Keratinocyte (primary cell): Measurements from ENCODE around the gene EXOC4. TPM values are rescaled to one million over a fixed set of nuclear protein-coding genes. Genes with fewer than 3 reads are reported as not detected.

ENCODE experiments used
- DNase-seq: peaks from one replicate; pipeline ENCODE4 v3.0.0-alpha.2; 2011; ENCODE audit warnings: low read depth, missing footprints, low spot score
- FAIRE-seq: peaks from 2 replicates; lab custom pipeline; 2011; peaks lifted over from hg19 to GRCh38; lab: Jason Lieb, UNC
- H2AFZ ChIP-seq: 2 replicates; pipeline ENCODE4 v1.6.0; 2012; ENCODE audit warnings: low read length, control low read depth, inconsistent platforms; ENCODE audit not compliant: control insufficient read depth
- H3K27ac ChIP-seq: 2 replicates; pipeline ENCODE4 v1.5.1; 2011; ENCODE audit warnings: low read length; ENCODE audit not compliant: control insufficient read depth, insufficient read depth
- H3K27me3 ChIP-seq: 3 replicates; pipeline ENCODE4 v1.6.0; 2011; ENCODE audit warnings: low read length; ENCODE audit not compliant: control insufficient read depth, insufficient read depth; ENCODE audit errors: extremely low read depth
- H3K36me3 ChIP-seq, 2 experiments: 2 replicates in 1 of 2; 3 replicates in 1 of 2; pipeline ENCODE4 v1.5.1; 2011; ENCODE audit warnings: low read length in 2 of 2, mild to moderate bottlenecking in 1 of 2; ENCODE audit not compliant: control insufficient read depth in 2 of 2, insufficient read depth in 2 of 2; ENCODE audit errors: extremely low read depth in 1 of 2
- H3K4me1 ChIP-seq: 3 replicates; pipeline ENCODE4 v1.5.1; 2011; ENCODE audit warnings: low read length; ENCODE audit not compliant: control insufficient read depth, insufficient read depth; ENCODE audit errors: extremely low read depth
- H3K4me2 ChIP-seq: 3 replicates; pipeline ENCODE4 v1.6.0; 2011; ENCODE audit warnings: low read depth, low read length; ENCODE audit not compliant: control insufficient read depth, insufficient read depth; ENCODE audit errors: extremely low read depth
- H3K4me3 ChIP-seq, 3 experiments: fragments of 200-600 bp in 1 of 3; sonication (generic) in 1 of 3; 2 replicates in 2 of 3; 3 replicates in 1 of 3; pipeline ENCODE4 v1.5.1; 2011 to 2016; ENCODE audit warnings: low read length in 3 of 3, mild to moderate bottlenecking in 3 of 3, control low read depth in 2 of 3, inconsistent platforms in 1 of 3, low read depth in 1 of 3, mixed read lengths in 1 of 3, mixed run types in 1 of 3, moderate library complexity in 1 of 3; ENCODE audit not compliant: control insufficient read depth in 2 of 3, insufficient read depth in 2 of 3; ENCODE audit errors: extremely low read depth in 1 of 3
- H3K79me2 ChIP-seq: 2 replicates; pipeline ENCODE4 v1.6.0; 2012; ENCODE audit warnings: low read length; ENCODE audit not compliant: control insufficient read depth, insufficient read depth
- H3K9ac ChIP-seq: 3 replicates; pipeline ENCODE4 v1.6.0; 2011; ENCODE audit warnings: low read length; ENCODE audit not compliant: control insufficient read depth, insufficient read depth; ENCODE audit errors: extremely low read depth
- H3K9me1 ChIP-seq: 3 replicates; pipeline ENCODE4 v1.6.0; 2011; ENCODE audit warnings: low read length; ENCODE audit not compliant: control insufficient read depth, insufficient read depth; ENCODE audit errors: extremely low read depth
- H3K9me3 ChIP-seq: 2 replicates; pipeline ENCODE4 v1.5.1; 2012; ENCODE audit warnings: low read depth, low read length; ENCODE audit not compliant: control insufficient read depth
- H4K20me1 ChIP-seq: 3 replicates; pipeline ENCODE4 v1.6.0; 2011; ENCODE audit warnings: low read length; ENCODE audit not compliant: control insufficient read depth, insufficient read depth; ENCODE audit errors: extremely low read depth
- EZH2 ChIP-seq: IDR thresholded peaks from one replicate; pipeline ENCODE4 v1.6.1; 2012; ENCODE audit warnings: inconsistent platforms, mild to moderate bottlenecking, low read length, moderate library complexity
- dilution Hi-C: fragments of 300-500 bp; cut with MboI; formaldehyde crosslinking; loops from one replicate; pipeline ENCODE4 v1.7.0; 2020; ENCODE audit warnings: low sequenced_read_pairs; ENCODE audit not compliant: extremely low pct_ligation_motif_present
- polyA plus RNA-seq, 5 experiments: library from polyadenylated mRNA; depleted of rRNA in 3 of 5; stranded (reverse) in 3 of 5; stranded (forward) in 1 of 5; unstranded in 1 of 5; fragments of >200 nt; gene quantifications; 1 replicate in 1 of 5; 2 replicates in 3 of 5; 3 replicates in 1 of 5; pipeline versions ENCODE4 v1.2.1 to v1.2.3, GENCODE V29; 2011 to 2012; ENCODE audit warnings: missing spikeins in 2 of 5, low read depth in 1 of 5, low replicate concordance in 1 of 5
- TF ChIP-seq, protein P1 (sequence below), 3 experiments: IDR thresholded peaks in 1 of 3; conservative IDR thresholded peaks in 1 of 3; optimal IDR thresholded peaks in 1 of 3; 2 replicates in 2 of 3; 3 replicates in 1 of 3; pipeline versions ENCODE3 to v1.5.1; 2011; ENCODE audit warnings: low read length in 3 of 3, mild to moderate bottlenecking in 3 of 3, moderate library complexity in 2 of 3, control low read depth in 1 of 3, inconsistent platforms in 1 of 3; ENCODE audit not compliant: insufficient read depth in 2 of 3; ENCODE audit errors: extremely low read depth in 1 of 3

Gene EXOC4
- polyA plus RNA-seq, 1 donor (not counting 4 experiments of a cell fraction or from before 2014, with no cell fraction given) = 52.6 TPM

DNA sequence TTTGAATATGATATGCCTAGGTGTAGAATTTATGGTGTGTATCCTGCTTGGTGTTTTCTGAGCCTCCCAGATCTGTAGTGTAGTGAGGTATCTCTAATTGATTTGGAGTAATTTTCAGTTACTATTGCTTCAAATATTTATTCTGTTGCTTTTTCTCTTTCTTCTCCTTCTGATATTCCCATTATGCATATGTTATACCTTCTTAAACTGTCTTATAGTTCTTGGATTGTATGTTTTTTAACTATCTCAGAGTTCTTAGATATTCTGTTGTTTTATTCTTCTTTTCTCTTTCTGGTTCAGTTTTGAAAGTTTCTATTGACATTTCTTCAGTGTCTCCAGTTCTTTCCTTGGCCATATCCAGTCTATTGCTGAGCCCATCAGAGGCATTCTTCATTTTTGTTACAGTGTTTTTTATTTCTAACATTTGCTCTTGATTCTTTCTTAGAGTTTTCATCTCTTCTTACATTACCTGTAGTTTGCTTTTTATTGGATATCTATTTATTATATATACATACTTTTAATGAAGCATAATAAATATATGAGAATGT lies 668.8 kb downstream of the EXOC4 start:
- dilution Hi-C loops = no loop called here
- H3K9me3 ChIP-seq = no peaks in the 10 kb centered on the region
- no peak for FAIRE-seq
- no peaks in the 10 kb centered on the region for H4K20me1 ChIP-seq
- H3K4me3 ChIP-seq = no peak overlapping the region
- no peaks in the 10 kb centered on the region for H3K27me3 ChIP-seq
- H3K36me3 ChIP-seq = no peaks in the 10 kb centered on the region
- DNase-seq = no peak
- no peaks in the 10 kb centered on the region for H3K79me2 ChIP-seq
- no peak for TF ChIP-seq EZH2
- TF ChIP-seq, protein P1, sequence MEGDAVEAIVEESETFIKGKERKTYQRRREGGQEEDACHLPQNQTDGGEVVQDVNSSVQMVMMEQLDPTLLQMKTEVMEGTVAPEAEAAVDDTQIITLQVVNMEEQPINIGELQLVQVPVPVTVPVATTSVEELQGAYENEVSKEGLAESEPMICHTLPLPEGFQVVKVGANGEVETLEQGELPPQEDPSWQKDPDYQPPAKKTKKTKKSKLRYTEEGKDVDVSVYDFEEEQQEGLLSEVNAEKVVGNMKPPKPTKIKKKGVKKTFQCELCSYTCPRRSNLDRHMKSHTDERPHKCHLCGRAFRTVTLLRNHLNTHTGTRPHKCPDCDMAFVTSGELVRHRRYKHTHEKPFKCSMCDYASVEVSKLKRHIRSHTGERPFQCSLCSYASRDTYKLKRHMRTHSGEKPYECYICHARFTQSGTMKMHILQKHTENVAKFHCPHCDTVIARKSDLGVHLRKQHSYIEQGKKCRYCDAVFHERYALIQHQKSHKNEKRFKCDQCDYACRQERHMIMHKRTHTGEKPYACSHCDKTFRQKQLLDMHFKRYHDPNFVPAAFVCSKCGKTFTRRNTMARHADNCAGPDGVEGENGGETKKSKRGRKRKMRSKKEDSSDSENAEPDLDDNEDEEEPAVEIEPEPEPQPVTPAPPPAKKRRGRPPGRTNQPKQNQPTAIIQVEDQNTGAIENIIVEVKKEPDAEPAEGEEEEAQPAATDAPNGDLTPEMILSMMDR (optimal IDR thresholded peaks at IDR 0.05 in 1 of 3, IDR thresholded peaks at IDR 0.05 in 1 of 3, conservative IDR thresholded peaks at IDR 0.05 in 1 of 3; ENCODE audit: extremely low read depth in 1 of 3, insufficient read depth in 2 of 3, low read length in 3 of 3) = no peak
- no peak overlapping the region for H3K27ac ChIP-seq
- peaks cover 6% of the 10 kb centered on the region for H3K4me1 ChIP-seq
- no peak overlapping the region for H3K9ac ChIP-seq
- H3K4me2 ChIP-seq = no peak overlapping the region
- H2AFZ ChIP-seq = no peak overlapping the region
- H3K9me1 ChIP-seq = no peaks in the 10 kb centered on the region

DNA sequence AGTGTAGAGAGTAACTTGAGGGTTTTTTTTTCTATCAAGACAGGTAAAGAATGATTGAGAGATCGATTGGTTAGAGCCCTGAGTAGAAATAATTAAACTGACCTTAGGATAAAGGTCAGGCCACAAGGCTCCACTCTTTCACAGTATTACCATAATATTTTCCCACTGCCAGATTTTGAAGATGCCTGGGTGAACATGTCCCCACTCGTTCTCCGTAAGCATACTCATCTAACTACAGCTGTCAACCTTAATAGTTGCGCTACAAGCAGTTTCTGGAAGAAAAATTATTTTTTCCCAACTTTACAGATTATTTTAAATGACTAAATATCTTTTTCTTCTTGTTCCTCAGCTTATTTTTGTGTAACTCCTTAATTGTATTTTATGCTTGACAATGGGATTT lies 671.1 kb downstream of the EXOC4 start:
- Histone ChIP-seq H3K4me2 (no peak overlapping the region), H4K20me1 (no peaks in the 10 kb centered on the region), H3K79me2 (no peaks in the 10 kb centered on the region), H3K4me3 (no peak overlapping the region), H3K36me3 (no peaks in the 10 kb centered on the region), H3K27me3 (no peaks in the 10 kb centered on the region), H3K27ac (no peak overlapping the region), H2AFZ (no peak overlapping the region), H3K9me1 (no peaks in the 10 kb centered on the region), H3K9ac (no peak overlapping the region), H3K4me1 (peaks cover 6% of the 10 kb centered on the region), H3K9me3 (no peaks in the 10 kb centered on the region)
- FAIRE-seq = no peak
- TF ChIP-seq, protein P1 (optimal IDR thresholded peaks at IDR 0.05 in 1 of 3, IDR thresholded peaks at IDR 0.05 in 1 of 3, conservative IDR thresholded peaks at IDR 0.05 in 1 of 3; ENCODE audit: extremely low read depth in 1 of 3, insufficient read depth in 2 of 3, low read length in 3 of 3) = no peak
- no peak for TF ChIP-seq EZH2
- DNase-seq = no peak
- dilution Hi-C loops = no loop called here
